Measurements from ENCODE around the gene GPR153. TPM values are rescaled to one million over a fixed set of nuclear protein-coding genes. Genes with fewer than 3 reads are reported as not detected.
A peak's percentile ranks its signal among the peaks of the same experiment; 100 is the strongest.

Gene GPR153
- total RNA-seq, 1 experiment from 2014 or later = 3.2 TPM

DNA sequence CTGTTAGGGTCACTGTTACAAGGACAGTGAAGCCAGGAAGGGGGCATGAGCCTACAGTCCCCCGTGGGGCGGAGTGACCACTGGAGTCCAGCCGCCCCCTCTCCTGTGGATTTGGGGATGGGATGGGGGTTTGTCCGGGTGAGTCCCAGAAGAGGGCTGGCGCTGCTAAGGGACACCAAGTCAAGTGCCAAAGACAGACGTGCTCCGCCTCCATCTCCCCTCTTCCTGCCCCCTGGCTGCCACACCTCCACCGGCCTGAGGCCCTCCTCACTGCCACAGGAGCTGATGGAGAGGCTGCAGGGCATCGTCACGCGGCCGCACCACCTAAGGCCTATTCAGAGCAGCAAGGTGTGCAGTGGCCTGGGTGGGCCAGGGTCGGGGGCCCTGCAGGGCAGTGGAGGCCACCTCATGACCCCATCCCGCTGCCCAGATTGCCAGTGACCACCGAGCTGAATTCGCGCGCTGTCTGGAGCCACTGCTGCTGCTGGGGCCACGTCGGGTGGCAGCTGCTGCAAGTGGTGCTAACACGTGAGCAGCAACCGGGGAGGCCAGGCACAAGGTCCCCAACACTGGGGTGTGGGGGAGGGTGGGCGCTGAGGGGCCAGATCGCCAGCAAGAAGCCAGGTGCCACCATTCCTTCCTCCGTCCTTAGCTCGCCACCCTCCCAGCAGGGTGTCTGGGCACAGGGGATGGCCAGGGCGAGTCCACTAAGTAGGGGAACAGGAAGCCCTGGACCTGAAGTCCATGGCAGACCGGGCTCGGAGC is 50.1 kb downstream of the GPR153 start:
- ChIA-PET CTCF (no interaction called here), POLR2A (no interaction called here)
- intact Hi-C loops (cut with micrococcal nuclease; ENCODE audit: unreplicated experiment) = no loop called here
- no peak overlapping the region for H3K27ac Mint-ChIP-seq (ENCODE audit: unreplicated experiment)
- peaks cover 6% of the 10 kb centered on the region for H3K36me3 Mint-ChIP-seq (ENCODE audit: insufficient read depth, unreplicated experiment)
- Histone ChIP-seq H3K4me1 (no peaks in the 10 kb centered on the region), H3K4me3 (ENCODE audit: low read depth, low read length) (no peak overlapping the region), H3K9me3 (no peaks in the 10 kb centered on the region), H3K27me3 (replicated peaks; ENCODE audit: control insufficient read depth, insufficient read depth, low read length) (no peaks in the 10 kb centered on the region), H3K36me3 (ENCODE audit: control insufficient read depth, insufficient read depth, low read length) (no peaks in the 10 kb centered on the region)
- no peaks in the 10 kb centered on the region for H3K4me1 Mint-ChIP-seq (ENCODE audit: low read depth, unreplicated experiment)
- H3K4me3 Mint-ChIP-seq (ENCODE audit: unreplicated experiment) = no peak overlapping the region
- no peak for DNase-seq
- TF ChIP-seq CTCF (IDR thresholded peaks at IDR 0.05; ENCODE audit: insufficient read depth in 1 of 2, low read depth in 1 of 2, low read length in 1 of 2, severe bottlenecking in 1 of 2, unreplicated experiment in 1 of 2) = no peak
- H3K9me3 Mint-ChIP-seq (ENCODE audit: unreplicated experiment) = no peaks in the 10 kb centered on the region
- H3K27me3 Mint-ChIP-seq (ENCODE audit: insufficient read depth, unreplicated experiment) = no peaks in the 10 kb centered on the region
- BruUV-seq (replicated peaks) = no TSS peak

DNA sequence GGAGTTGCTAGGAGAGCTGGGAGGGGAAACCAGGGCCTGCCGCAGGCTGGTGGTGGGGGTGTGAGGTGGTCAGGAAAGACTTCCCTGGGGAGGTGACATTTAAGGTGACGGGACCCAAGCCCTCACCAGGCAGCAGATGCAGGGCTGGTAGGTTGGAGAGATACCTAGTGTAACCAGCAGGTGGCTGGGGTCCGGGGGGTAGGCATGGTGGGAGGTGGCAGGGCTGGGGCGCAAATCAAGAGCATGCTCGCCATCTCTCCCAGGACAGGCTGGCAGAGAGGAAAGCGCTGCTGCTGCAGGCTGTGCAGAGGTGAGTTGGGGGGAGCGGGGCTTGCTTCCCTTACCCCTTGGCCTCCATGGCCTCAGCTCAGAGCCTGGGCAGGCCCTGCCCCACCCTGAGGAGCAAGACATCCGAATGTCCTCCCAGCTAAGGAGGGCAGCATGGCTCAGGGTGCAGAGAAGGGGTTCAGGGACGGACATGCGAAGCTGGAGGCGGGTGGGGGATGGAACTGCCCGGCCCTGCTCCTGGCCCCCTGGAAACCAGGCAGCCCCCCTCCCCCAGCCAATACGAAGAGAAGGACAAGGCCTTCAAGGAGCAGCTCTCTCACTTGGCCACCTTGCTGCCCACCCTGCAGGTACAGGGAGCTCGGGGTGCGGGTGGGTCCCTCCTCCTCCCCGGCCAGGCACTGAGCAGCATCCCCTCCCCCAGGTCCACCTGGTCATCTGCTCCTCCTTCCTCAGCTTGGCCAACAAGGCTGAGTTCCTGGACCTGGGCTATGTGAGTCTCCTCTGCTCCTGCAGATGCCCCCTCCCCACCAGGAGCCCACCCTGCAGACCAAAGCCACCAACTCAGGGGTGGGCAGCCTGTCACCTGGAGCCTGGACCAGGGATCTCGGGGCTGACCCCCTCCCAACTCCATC is 51.0 kb downstream of the GPR153 start:
- Histone ChIP-seq H3K36me3 (ENCODE audit: control insufficient read depth, insufficient read depth, low read length) (no peaks in the 10 kb centered on the region), H3K4me3 (ENCODE audit: low read depth, low read length) (no peak overlapping the region), H3K9me3 (no peaks in the 10 kb centered on the region), H3K27me3 (replicated peaks; ENCODE audit: control insufficient read depth, insufficient read depth, low read length) (no peaks in the 10 kb centered on the region), H3K4me1 (no peaks in the 10 kb centered on the region; the same call in 1 of the 2 replicates)
- Mint-ChIP-seq H3K27me3 (ENCODE audit: insufficient read depth, unreplicated experiment) (no peaks in the 10 kb centered on the region), H3K36me3 (ENCODE audit: insufficient read depth, unreplicated experiment) (peaks cover 6% of the 10 kb centered on the region), H3K4me1 (ENCODE audit: low read depth, unreplicated experiment) (no peaks in the 10 kb centered on the region), H3K9me3 (ENCODE audit: unreplicated experiment) (no peaks in the 10 kb centered on the region), H3K27ac (ENCODE audit: unreplicated experiment) (no peak overlapping the region), H3K4me3 (ENCODE audit: unreplicated experiment) (no peak overlapping the region)
- ChIA-PET POLR2A (no interaction called here), CTCF (no interaction called here)
- no TSS peak for BruUV-seq (replicated peaks)
- intact Hi-C loops (cut with micrococcal nuclease; ENCODE audit: unreplicated experiment) = no loop called here
- TF ChIP-seq CTCF (IDR thresholded peaks at IDR 0.05; ENCODE audit: insufficient read depth in 1 of 2, low read depth in 1 of 2, low read length in 1 of 2, severe bottlenecking in 1 of 2, unreplicated experiment in 1 of 2) = peak in 1 of 2 experiments; percentile 10
- no peak for DNase-seq

DNA sequence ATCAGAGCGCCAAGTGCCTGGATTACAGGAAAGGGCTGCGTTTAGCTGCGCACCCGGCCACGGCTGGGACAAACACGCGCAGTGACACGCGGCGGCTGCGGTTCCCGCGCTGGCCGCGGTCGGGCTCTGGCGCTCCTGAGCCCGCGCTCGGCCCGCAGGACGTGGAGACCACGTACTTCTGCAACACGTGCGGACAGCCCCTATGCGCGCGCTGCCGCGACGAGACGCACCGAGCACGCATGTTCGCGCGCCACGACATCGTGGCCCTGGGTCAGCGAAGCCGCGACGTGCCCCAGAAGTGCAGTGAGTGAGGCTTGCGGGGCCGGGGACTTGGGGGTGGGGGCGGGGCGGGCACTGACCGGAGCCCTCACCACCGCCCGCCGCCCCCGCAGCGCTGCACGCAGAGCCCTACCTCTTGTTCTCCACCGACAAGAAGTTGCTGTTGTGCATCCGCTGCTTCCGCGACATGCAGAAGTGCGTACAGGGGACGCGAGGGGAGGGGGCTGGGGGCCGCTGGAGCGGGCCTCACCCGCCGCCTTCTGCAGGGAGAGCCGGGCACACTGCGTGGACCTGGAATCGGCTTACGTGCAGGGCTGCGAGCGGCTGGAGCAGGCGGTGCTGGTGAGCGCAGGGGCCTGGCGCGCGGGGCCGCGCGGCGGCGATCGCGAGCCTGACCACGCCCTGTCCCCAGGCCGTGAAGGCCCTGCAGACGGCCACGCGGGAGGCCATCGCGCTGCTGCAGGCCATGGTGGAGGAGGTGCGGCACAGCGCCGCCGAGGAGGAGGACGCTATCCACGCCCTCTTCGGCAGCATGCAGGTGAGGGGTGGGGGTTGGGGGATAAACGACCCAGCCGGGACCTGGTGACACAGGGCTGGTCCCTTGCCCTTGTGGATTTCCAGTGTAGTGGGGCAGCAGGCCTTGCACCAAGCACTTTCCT is 51.9 kb downstream of the GPR153 start:
- ChIA-PET CTCF (no interaction called here), POLR2A (no interaction called here)
- no TSS peak for BruUV-seq (replicated peaks)
- Histone ChIP-seq H3K27me3 (replicated peaks; ENCODE audit: control insufficient read depth, insufficient read depth, low read length) (no peaks in the 10 kb centered on the region), H3K4me1 (no peaks in the 10 kb centered on the region; the same call in 1 of the 2 replicates), H3K4me3 (ENCODE audit: low read depth, low read length) (no peak overlapping the region), H3K36me3 (ENCODE audit: control insufficient read depth, insufficient read depth, low read length) (no peaks in the 10 kb centered on the region), H3K9me3 (no peaks in the 10 kb centered on the region)
- Mint-ChIP-seq H3K36me3 (ENCODE audit: insufficient read depth, unreplicated experiment) (peaks cover 6% of the 10 kb centered on the region), H3K4me3 (ENCODE audit: unreplicated experiment) (no peak overlapping the region), H3K27me3 (ENCODE audit: insufficient read depth, unreplicated experiment) (no peaks in the 10 kb centered on the region), H3K4me1 (ENCODE audit: low read depth, unreplicated experiment) (no peaks in the 10 kb centered on the region), H3K9me3 (ENCODE audit: unreplicated experiment) (no peaks in the 10 kb centered on the region), H3K27ac (ENCODE audit: unreplicated experiment) (no peak overlapping the region)
- intact Hi-C loops (cut with micrococcal nuclease; ENCODE audit: unreplicated experiment) = no loop called here
- no peak for DNase-seq
- no peak for TF ChIP-seq CTCF (IDR thresholded peaks at IDR 0.05; ENCODE audit: insufficient read depth in 1 of 2, low read depth in 1 of 2, low read length in 1 of 2, severe bottlenecking in 1 of 2, unreplicated experiment in 1 of 2)

Data from Caco-2 (cell line).